Mesenchymal stem cell (in vitro differentiated cells and primary cell): ENCODE data around the gene SCUBE1.

Source experiments
- DNase-seq: peaks from one replicate; pipeline ENCODE4 v3.0.0-alpha.2; 2013
- H2AFZ ChIP-seq: one replicate; pipeline ENCODE4 v1.6.1; 2013; ENCODE audit warnings: low read depth, mild to moderate bottlenecking, control low read depth, inconsistent platforms, low read length, moderate library complexity
- H2AK5ac ChIP-seq: 2 replicates; pipeline ENCODE4 v1.6.1; 2013; ENCODE audit warnings: low read length, moderate library complexity, mild to moderate bottlenecking, inconsistent platforms; ENCODE audit not compliant: severe bottlenecking
- H2BK120ac ChIP-seq: one replicate; pipeline ENCODE4 v1.6.1; 2013; ENCODE audit warnings: low read depth, mild to moderate bottlenecking, inconsistent platforms, low read length, moderate library complexity
- H2BK12ac ChIP-seq, 2 experiments: one replicate each; pipeline ENCODE4 v1.6.1; 2013; ENCODE audit warnings: inconsistent platforms in 2 of 2, low read length in 2 of 2, mild to moderate bottlenecking in 2 of 2, moderate library complexity in 2 of 2, control low read depth in 1 of 2
- H2BK15ac ChIP-seq: one replicate; pipeline ENCODE4 v1.6.1; 2013; ENCODE audit warnings: mild to moderate bottlenecking, low read depth, inconsistent platforms; ENCODE audit not compliant: poor library complexity, severe bottlenecking
- H2BK5ac ChIP-seq: 2 replicates; pipeline ENCODE4 v1.6.1; 2013; ENCODE audit warnings: low read depth, mild to moderate bottlenecking, low read length, control low read depth, inconsistent platforms; ENCODE audit not compliant: poor library complexity, severe bottlenecking
- H3K14ac ChIP-seq, 2 experiments: one replicate each; pipeline ENCODE4 v1.6.1; 2013; ENCODE audit warnings: inconsistent platforms in 2 of 2, low read length in 2 of 2, control low read depth in 1 of 2, mild to moderate bottlenecking in 1 of 2, moderate library complexity in 1 of 2
- H3K18ac ChIP-seq, 2 experiments: one replicate each; pipeline ENCODE4 v1.6.1; 2013; ENCODE audit warnings: inconsistent platforms in 2 of 2, low read length in 2 of 2, control low read depth in 1 of 2, low read depth in 1 of 2, mild to moderate bottlenecking in 1 of 2
- H3K23ac ChIP-seq, 2 experiments: one replicate each; pipeline ENCODE4 v1.6.1; 2013; ENCODE audit warnings: inconsistent platforms in 2 of 2, low read length in 2 of 2, mild to moderate bottlenecking in 2 of 2, moderate library complexity in 2 of 2, control low read depth in 1 of 2
- H3K27ac ChIP-seq: 2 replicates; pipeline ENCODE4 v1.5.1; 2013; ENCODE audit warnings: mild to moderate bottlenecking, moderate library complexity, low read length, control low read depth, inconsistent platforms; ENCODE audit not compliant: poor library complexity, severe bottlenecking
- H3K27me3 ChIP-seq, 2 experiments: 2 replicates each; pipeline versions ENCODE4 v1.6.1 to v1.7.0; 2013; ENCODE audit warnings: low read length in 2 of 2, mild to moderate bottlenecking in 2 of 2, moderate library complexity in 2 of 2, control low read depth in 1 of 2, inconsistent platforms in 1 of 2; ENCODE audit not compliant: control insufficient read depth in 1 of 2, insufficient read depth in 1 of 2
- H3K36me3 ChIP-seq, 2 experiments: 2 replicates each; pipeline versions ENCODE4 v1.6.1 to v1.7.0; 2013; ENCODE audit warnings: low read length in 2 of 2, control low read depth in 1 of 2, inconsistent platforms in 1 of 2, low read depth in 1 of 2, mild to moderate bottlenecking in 1 of 2; ENCODE audit not compliant: insufficient read depth in 2 of 2, control insufficient read depth in 1 of 2
- H3K4ac ChIP-seq, 2 experiments: one replicate each; pipeline ENCODE4 v1.6.1; 2013; ENCODE audit warnings: inconsistent platforms in 2 of 2, low read length in 2 of 2, mild to moderate bottlenecking in 2 of 2, moderate library complexity in 2 of 2, control low read depth in 1 of 2, low read depth in 1 of 2
- H3K4me1 ChIP-seq: 2 replicates; pipeline ENCODE4 v1.6.1; 2013; ENCODE audit warnings: low read depth, low read length, control low read depth; ENCODE audit not compliant: control insufficient read depth, insufficient read depth
- H3K4me2 ChIP-seq: 2 replicates; pipeline ENCODE4 v1.6.1; 2013; ENCODE audit warnings: low read length, mild to moderate bottlenecking, inconsistent platforms; ENCODE audit not compliant: poor library complexity, severe bottlenecking
- H3K4me3 ChIP-seq, 2 experiments: 2 replicates each; pipeline versions ENCODE4 v1.5.1 to v1.7.0; 2013; ENCODE audit warnings: low read length in 2 of 2, mild to moderate bottlenecking in 2 of 2, control low read depth in 1 of 2, low read depth in 1 of 2; ENCODE audit not compliant: insufficient read depth in 1 of 2
- H3K79me1 ChIP-seq: replicated peaks from 2 replicates; pipeline ENCODE4 v1.6.1; 2013; ENCODE audit warnings: mild to moderate bottlenecking, control low read depth, low read length, inconsistent platforms; ENCODE audit not compliant: poor library complexity, severe bottlenecking
- H3K9ac ChIP-seq: 2 replicates; pipeline ENCODE4 v1.7.0; 2013; ENCODE audit warnings: mild to moderate bottlenecking, low read length, moderate library complexity
- H3K9me3 ChIP-seq: 2 replicates; pipeline ENCODE4 v1.7.0; 2013; ENCODE audit warnings: mild to moderate bottlenecking, low read length; ENCODE audit not compliant: control insufficient read depth
- H4K8ac ChIP-seq: one replicate; pipeline ENCODE4 v1.6.1; 2013; ENCODE audit warnings: inconsistent platforms, mild to moderate bottlenecking, low read length, moderate library complexity
- H4K91ac ChIP-seq: one replicate; pipeline ENCODE4 v1.6.1; 2013; ENCODE audit warnings: mild to moderate bottlenecking, low read length, inconsistent platforms
- WGBS: methylation state at CpG from one replicate; pipeline ENCODE4 v1.1.7; 2013; ENCODE audit warnings: mixed read lengths; 5-methylcytosine and 5-hydroxymethylcytosine counted together

SCUBE1 gene

GRCh38 chr22:43158778-43159483, 184.2 kb downstream of the SCUBE1 start:
- no peak overlapping the region for H2BK15ac ChIP-seq
- no peak overlapping the region for H3K27ac ChIP-seq
- no peak overlapping the region for H3K18ac ChIP-seq
- H3K4me1 ChIP-seq = peaks cover 33% of the 10 kb centered on the region
- H4K8ac ChIP-seq = no peak overlapping the region
- H3K23ac ChIP-seq = no peak overlapping the region
- H3K36me3 ChIP-seq = peaks cover 42 to 82% of the 10 kb centered on the region in 2 experiments
- H3K27me3 ChIP-seq = no peaks in the 10 kb centered on the region
- no peak overlapping the region for H3K4ac ChIP-seq
- H3K9ac ChIP-seq = no peak overlapping the region
- no peaks in the 10 kb centered on the region for H3K9me3 ChIP-seq
- no peak overlapping the region for H2AFZ ChIP-seq
- 98% methylated on average over 24 of the region's 24 CpGs for WGBS
- DNase-seq = no peak
- H2BK12ac ChIP-seq = no peak overlapping the region
- no peak overlapping the region for H3K14ac ChIP-seq
- no peak overlapping the region for H3K4me2 ChIP-seq
- peaks cover 35% of the 10 kb centered on the region for H3K79me1 ChIP-seq
- no peak overlapping the region for H2AK5ac ChIP-seq
- H2BK5ac ChIP-seq = no peak overlapping the region
- H2BK120ac ChIP-seq = no peak overlapping the region
- H4K91ac ChIP-seq = no peak overlapping the region
- no peak overlapping the region for H3K4me3 ChIP-seq

GRCh38 chr22:43157874-43158546, 185.2 kb downstream of the SCUBE1 start:
- no peak overlapping the region for H3K4me2 ChIP-seq

GRCh38 chr22:43156413-43156812, 186.8 kb downstream of the SCUBE1 start:
- H3K9ac ChIP-seq = no peak overlapping the region
- peaks cover 29 to 61% of the 10 kb centered on the region in 2 experiments for H3K36me3 ChIP-seq
- 96% methylated on average over 12 of the region's 12 CpGs for WGBS
- H3K4ac ChIP-seq = no peak overlapping the region
- H2BK15ac ChIP-seq = no peak overlapping the region
- H3K14ac ChIP-seq = no peak overlapping the region
- no peaks in the 10 kb centered on the region for H3K9me3 ChIP-seq
- no peak overlapping the region for H2BK120ac ChIP-seq
- H3K27ac ChIP-seq = no peak overlapping the region
- no peak overlapping the region for H3K23ac ChIP-seq
- H2AK5ac ChIP-seq = no peak overlapping the region
- no peak overlapping the region for H2BK12ac ChIP-seq
- peaks cover 44% of the 10 kb centered on the region for H3K4me1 ChIP-seq
- H3K4me2 ChIP-seq = no peak overlapping the region
- H3K27me3 ChIP-seq = no peaks in the 10 kb centered on the region
- peaks cover 35% of the 10 kb centered on the region for H3K79me1 ChIP-seq
- H3K4me3 ChIP-seq = no peak overlapping the region
- no peak for DNase-seq
- no peak overlapping the region for H2BK5ac ChIP-seq
- H4K91ac ChIP-seq = no peak overlapping the region
- no peak overlapping the region for H3K18ac ChIP-seq
- H4K8ac ChIP-seq = no peak overlapping the region
- H2AFZ ChIP-seq = no peak overlapping the region

More at GRCh38 chr22:43157874-43158546, 185.2 kb downstream of the SCUBE1 start:
- Histone ChIP-seq H3K9me3 (no peaks in the 10 kb centered on the region), H2BK12ac (no peak overlapping the region), H3K27me3 (no peaks in the 10 kb centered on the region), H3K9ac (no peak overlapping the region), H3K4me3 (no peak overlapping the region), H3K36me3 (peaks cover 41 to 73% of the 10 kb centered on the region in 2 experiments), H3K23ac (no peak overlapping the region), H3K4me1 (peaks cover 33% of the 10 kb centered on the region), H3K18ac (no peak overlapping the region), H3K79me1 (peaks cover 35% of the 10 kb centered on the region), H3K4ac (no peak overlapping the region), H3K14ac (no peak overlapping the region), H3K27ac (no peak overlapping the region), H2AFZ (no peak overlapping the region), H2AK5ac (no peak overlapping the region), H2BK15ac (no peak overlapping the region), H4K91ac (no peak overlapping the region), H2BK5ac (no peak overlapping the region), H4K8ac (peak overlapping the region; percentile 1), H2BK120ac (no peak overlapping the region)
- no peak for DNase-seq
- WGBS = 87% methylated on average over 9 of the region's 9 CpGs

GRCh38 chr22:43155789-43156188, 187.4 kb downstream of the SCUBE1 start:
- Histone ChIP-seq H3K4me3 (no peak overlapping the region), H3K4me1 (peaks cover 48% of the 10 kb centered on the region), H3K9ac (no peak overlapping the region), H3K79me1 (peaks cover 33% of the 10 kb centered on the region), H3K4ac (no peak overlapping the region), H4K8ac (no peak overlapping the region), H3K4me2 (no peak overlapping the region), H3K14ac (no peak overlapping the region), H3K27ac (no peak overlapping the region), H3K18ac (no peak overlapping the region), H4K91ac (peak overlapping the region; percentile 40), H3K27me3 (no peaks in the 10 kb centered on the region), H2BK5ac (no peak overlapping the region), H2BK15ac (no peak overlapping the region), H3K36me3 (peaks cover 25 to 55% of the 10 kb centered on the region in 2 experiments), H3K23ac (peak overlapping the region in 1 of 2 experiments; percentile 53), H2AK5ac (no peak overlapping the region), H2BK120ac (no peak overlapping the region), H2BK12ac (no peak overlapping the region), H3K9me3 (no peaks in the 10 kb centered on the region), H2AFZ (no peak overlapping the region)
- WGBS = 83% methylated on average over 5 of the region's 5 CpGs
- DNase-seq = no peak
